GM12892 (cell line): ENCODE measurements around the gene CCNK.

Source experiments
- DNase-seq: peaks from one replicate; pipeline ENCODE4 v3.0.0; 2011; ENCODE audit not compliant: insufficient read length
- FAIRE-seq: peaks from 2 replicates; lab custom pipeline; 2011; peaks lifted over from hg19 to GRCh38; lab: Jason Lieb, UNC
- POLR2A ChIP-seq: IDR thresholded peaks from 2 replicates; pipeline ENCODE4 v1.6.1; 2011; ENCODE audit warnings: low read depth, low read length, control low read depth
- POLR2AphosphoS5 ChIP-seq: IDR thresholded peaks from 2 replicates; pipeline ENCODE4 v1.6.1; 2011; ENCODE audit warnings: low read depth, low read length, control low read depth
- TAF1 ChIP-seq: IDR thresholded peaks from 2 replicates; pipeline ENCODE4 v1.6.1; 2011; ENCODE audit warnings: low read depth, mild to moderate bottlenecking, control low read depth, low read length, borderline replicate concordance

CCNK gene

GRCh38 chr14:99481745-99482099 lies 513 bp downstream of the CCNK start:
- peak; percentile 77 for FAIRE-seq
- DNase-seq, result no peak
- TF ChIP-seq POLR2AphosphoS5, result no peak
- TF ChIP-seq TAF1, result no peak
- no peak for TF ChIP-seq POLR2A

DNA sequence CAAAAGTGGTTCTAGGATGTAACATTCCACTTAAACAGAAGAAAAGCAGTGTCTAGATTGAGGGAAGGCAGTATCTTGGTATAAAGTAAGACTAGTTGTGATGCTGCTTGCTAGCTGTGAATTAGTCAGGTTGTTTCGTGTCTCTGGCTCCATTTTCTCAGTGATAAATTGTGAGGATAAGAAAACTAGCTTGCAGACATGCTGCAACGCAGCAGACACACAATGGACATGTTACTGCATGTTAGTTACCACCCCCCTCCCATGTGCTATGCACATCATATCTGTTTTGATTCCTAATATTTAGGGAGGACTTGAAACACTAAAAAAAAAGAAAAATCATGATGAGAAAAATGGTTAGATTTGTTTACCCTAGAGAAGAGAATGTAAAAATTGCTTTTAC lies 2.9 kb downstream of the CCNK start:
- TF ChIP-seq POLR2A, result no peak
- no peak for TF ChIP-seq POLR2AphosphoS5
- TF ChIP-seq TAF1, result no peak
- FAIRE-seq, result no peak

DNA sequence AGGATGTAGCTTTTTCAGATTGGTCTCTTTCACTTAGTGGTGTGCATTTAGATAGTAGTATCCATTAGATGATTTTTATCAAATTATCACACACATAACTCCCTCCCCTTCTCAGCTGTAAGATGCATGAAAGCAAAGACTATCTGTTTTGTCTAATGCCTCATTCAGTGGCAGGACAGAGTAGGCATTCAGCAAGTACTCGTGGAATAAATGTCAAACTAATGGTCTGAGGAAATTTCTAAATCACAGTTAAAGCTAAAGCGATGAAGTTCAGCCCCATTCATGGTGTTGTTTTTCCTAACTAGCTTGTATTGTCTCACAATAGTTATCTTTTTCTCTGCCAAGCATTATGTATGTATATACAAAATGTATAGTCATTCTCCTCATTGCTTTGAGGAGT lies 16.1 kb downstream of the CCNK start:
- FAIRE-seq (no peak), DNase-seq (no peak)
- TF ChIP-seq TAF1 (no peak), POLR2AphosphoS5 (no peak), POLR2A (no peak)

More for the DNA sequence above, 2.9 kb downstream of the CCNK start:
- DNase-seq, result no peak

DNA sequence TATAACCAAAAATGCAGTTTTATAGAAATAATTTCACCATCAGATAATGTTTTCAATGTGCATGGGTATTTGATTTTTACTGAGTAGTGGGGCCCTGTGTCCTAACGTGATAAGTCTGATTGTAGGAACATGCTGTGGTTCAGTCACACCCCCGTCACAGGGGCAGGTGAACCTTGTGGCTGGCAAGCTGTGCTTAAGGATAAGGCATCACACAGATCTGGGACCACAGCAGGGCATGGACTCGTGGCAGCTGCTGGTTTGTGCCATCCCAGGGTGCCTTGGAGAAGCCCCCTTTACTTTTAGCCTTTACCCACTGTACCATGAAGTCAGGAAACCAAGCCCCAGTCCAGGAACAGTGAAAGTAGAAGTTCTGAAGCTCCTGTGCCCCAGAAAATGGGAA lies 16.7 kb downstream of the CCNK start:
- FAIRE-seq (no peak), DNase-seq (no peak)
- TF ChIP-seq POLR2AphosphoS5 (no peak), TAF1 (no peak), POLR2A (no peak)

- DNase-seq (no peak), FAIRE-seq (no peak)
These were observed 21.8 kb downstream of the CCNK start for GRCh38 chr14:99502989-99503421.

GRCh38 chr14:99503848-99504453 lies 22.7 kb downstream of the CCNK start:
- FAIRE-seq, result no peak
- TF ChIP-seq POLR2AphosphoS5 (no peak), POLR2A (no peak), TAF1 (no peak)
- DNase-seq, result no peak

More at GRCh38 chr14:99502989-99503421, 21.8 kb downstream of the CCNK start:
- TF ChIP-seq TAF1, result no peak
- no peak for TF ChIP-seq POLR2A
- no peak for TF ChIP-seq POLR2AphosphoS5

GRCh38 chr14:99505089-99505488 lies 23.9 kb downstream of the CCNK start:
- TF ChIP-seq POLR2AphosphoS5, result no peak
- no peak for TF ChIP-seq POLR2A
- no peak for TF ChIP-seq TAF1
- DNase-seq, result no peak
- FAIRE-seq, result no peak

- FAIRE-seq, result no peak
- no peak for TF ChIP-seq POLR2A
- TF ChIP-seq POLR2AphosphoS5, result no peak
- TF ChIP-seq TAF1, result no peak
- no peak for DNase-seq
These were observed 25.1 kb downstream of the CCNK start for GRCh38 chr14:99506276-99506675.

DNA sequence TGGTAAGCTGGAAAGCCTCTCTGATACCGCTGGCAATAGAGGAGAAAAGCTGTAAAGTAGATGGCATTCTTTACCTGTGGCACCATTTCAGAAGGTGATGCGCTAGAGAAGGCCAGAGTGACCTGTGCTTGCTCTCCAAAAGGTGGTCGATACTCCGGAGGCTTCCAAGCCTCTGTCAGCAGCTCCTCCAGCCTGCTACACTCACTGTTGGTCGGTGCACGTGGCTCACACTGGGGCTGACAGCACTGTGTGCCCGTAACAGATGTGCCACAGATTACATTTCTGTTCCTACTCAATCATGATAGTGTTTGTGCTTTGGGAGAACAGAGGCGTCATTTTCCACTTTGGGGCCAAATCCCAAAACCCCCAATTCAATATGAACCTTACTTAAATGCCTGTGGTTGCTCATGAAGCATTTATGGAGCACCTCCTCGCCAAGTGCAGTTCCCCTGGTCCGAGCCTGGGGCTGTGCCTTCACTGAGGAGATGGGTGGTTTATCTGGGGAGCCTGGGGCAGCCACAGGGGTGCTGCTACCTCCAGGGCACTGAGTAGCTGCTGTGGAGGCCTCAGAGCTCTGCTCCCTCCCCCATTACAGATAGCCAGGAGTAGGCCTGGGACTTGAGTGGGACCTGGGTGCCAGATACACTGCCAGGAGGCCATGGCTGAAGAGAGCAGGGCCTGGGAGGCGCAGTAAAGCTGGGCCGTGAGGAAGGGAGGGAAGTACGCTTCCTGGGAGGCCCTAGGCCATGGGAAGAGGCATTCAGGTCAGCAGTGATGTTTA lies 26.8 kb downstream of the CCNK start:
- FAIRE-seq (no peak), DNase-seq (no peak)
- TF ChIP-seq TAF1, result no peak
- no peak for TF ChIP-seq POLR2A
- TF ChIP-seq POLR2AphosphoS5, result no peak

GRCh38 chr14:99508896-99509629 lies 27.9 kb downstream of the CCNK start:
- no peak for FAIRE-seq
- no peak for DNase-seq
- TF ChIP-seq POLR2A (no peak), TAF1 (no peak), POLR2AphosphoS5 (0 out of 2 replicates have a peak, but pooled peaks have one; percentile 7)

- no peak for FAIRE-seq
- DNase-seq, result no peak
- TF ChIP-seq POLR2AphosphoS5 (no peak), POLR2A (no peak), TAF1 (no peak)
These were observed 28.8 kb downstream of the CCNK start for GRCh38 chr14:99509871-99510555.
